H1 (cell line): Measurements from ENCODE around the gene MACROD2. TPM values are rescaled to one million over a fixed set of nuclear protein-coding genes. Genes with fewer than 3 reads are reported as not detected.
"Not testable (repeated sequence)": the region's sequence is repeated elsewhere in the genome, so short reads cannot be mapped to it uniquely, and the experiment has no call there.

Source experiments
- CTCF ChIA-PET: fragments of 300-600 bp; sonication (Branson Sonifier 250); formaldehyde crosslinking; loops from one replicate; lab custom pipeline; 2021; ENCODE audit not compliant: partially characterized antibody; lab: Charles Lee
- POLR2A ChIA-PET: fragments of 300-600 bp; sonication (Branson Sonifier 250); formaldehyde crosslinking; loops from one replicate; lab custom pipeline; 2021; ENCODE audit warnings: inconsistent platforms; ENCODE audit not compliant: partially characterized antibody; lab: Charles Lee
- DNase-seq, 2 experiments: peaks; one replicate each; pipeline versions ENCODE4 v3.0.0 to v3.0.0-alpha.2; 2010 to 2022; ENCODE audit warnings: low spot score in 2 of 2, low read depth in 1 of 2, mixed read lengths in 1 of 2
- FAIRE-seq: peaks from 2 replicates; lab custom pipeline; 2011; peaks lifted over from hg19 to GRCh38; lab: Jason Lieb, UNC
- H2AFZ ChIP-seq: 2 replicates; pipeline ENCODE4 v1.8.1; 2012; ENCODE audit warnings: low read length, inconsistent platforms
- H2AK5ac ChIP-seq: 2 replicates; pipeline ENCODE4 v1.6.1; 2013; ENCODE audit warnings: low read depth, low read length
- H2BK120ac ChIP-seq: replicated peaks from 2 replicates; pipeline ENCODE3; 2013; ENCODE audit warnings: low read depth, low read length, inconsistent platforms
- H2BK12ac ChIP-seq: 2 replicates; pipeline ENCODE4 v1.6.1; 2013; ENCODE audit warnings: low read depth, low read length
- H2BK15ac ChIP-seq: 2 replicates; pipeline ENCODE4 v1.6.1; 2013; ENCODE audit warnings: low read length
- H2BK20ac ChIP-seq: 2 replicates; pipeline ENCODE4 v1.6.1; 2013; ENCODE audit warnings: low read length
- H2BK5ac ChIP-seq: 2 replicates; pipeline ENCODE4 v1.6.1; 2013; ENCODE audit warnings: low read depth, low read length
- H3K14ac ChIP-seq: 2 replicates; pipeline ENCODE4 v1.6.1; 2013; ENCODE audit warnings: inconsistent platforms; ENCODE audit not compliant: insufficient read length
- H3K18ac ChIP-seq: 2 replicates; pipeline ENCODE4 v1.6.1; 2013; ENCODE audit warnings: low read length; ENCODE audit errors: extremely low read depth
- H3K23ac ChIP-seq: 2 replicates; pipeline ENCODE4 v1.6.1; 2013; ENCODE audit warnings: inconsistent platforms; ENCODE audit not compliant: insufficient read length
- H3K23me2 ChIP-seq: 2 replicates; pipeline ENCODE4 v1.6.1; 2013; ENCODE audit warnings: low read depth, low read length
- H3K27ac ChIP-seq: 2 replicates; pipeline ENCODE4 v1.6.1; 2011; ENCODE audit warnings: low read depth, low read length, inconsistent platforms
- H3K27me3 ChIP-seq, 4 experiments: replicated peaks in 1 of 4; 1 replicate in 1 of 4; 2 replicates in 3 of 4; pipeline versions ENCODE4 v1.6.1 to v1.8.1; 2011 to 2013; ENCODE audit warnings: low read length in 3 of 4, mild to moderate bottlenecking in 3 of 4, inconsistent platforms in 2 of 4, mixed read lengths in 2 of 4, moderate library complexity in 1 of 4; ENCODE audit not compliant: control insufficient read depth in 3 of 4, insufficient read depth in 3 of 4; ENCODE audit errors: extremely low read depth in 1 of 4
- H3K36me3 ChIP-seq, 4 experiments: 2 replicates each; pipeline versions ENCODE4 v1.6.1 to v1.8.1; 2011 to 2013; ENCODE audit warnings: mild to moderate bottlenecking in 4 of 4, low read length in 3 of 4, moderate library complexity in 2 of 4, control low read depth in 1 of 4, inconsistent platforms in 1 of 4; ENCODE audit not compliant: insufficient read depth in 4 of 4, control insufficient read depth in 2 of 4
- H3K4ac ChIP-seq: replicated peaks from 2 replicates; pipeline ENCODE3; 2013; ENCODE audit warnings: low read length, low read depth, mixed read lengths, inconsistent platforms; ENCODE audit not compliant: insufficient read length
- H3K4me1 ChIP-seq, 4 experiments: replicated peaks in 1 of 4; 1 replicate in 1 of 4; 2 replicates in 3 of 4; pipeline versions ENCODE4 v1.6.1 to v1.8.1; 2011 to 2013; ENCODE audit warnings: low read length in 3 of 4, inconsistent platforms in 2 of 4, mixed read lengths in 1 of 4; ENCODE audit not compliant: insufficient read depth in 4 of 4, control insufficient read depth in 3 of 4
- H3K4me2 ChIP-seq, 2 experiments: 2 replicates each; pipeline versions ENCODE4 v1.6.1 to v1.8.1; 2011 to 2013; ENCODE audit warnings: low read depth in 2 of 2, low read length in 2 of 2, control low read depth in 1 of 2, inconsistent platforms in 1 of 2, mild to moderate bottlenecking in 1 of 2; ENCODE audit not compliant: insufficient read depth in 1 of 2
- H3K4me3 ChIP-seq, 4 experiments: fragments of 200-600, 300-600 bp in 1 of 4; sonication (generic), shearing (Covaris generic), sonication (Bioruptor Twin) in 1 of 4; 2 replicates each; pipeline versions ENCODE4 v1.5.1 to v1.8.1; 2011 to 2016; ENCODE audit warnings: low read length in 4 of 4, low read depth in 3 of 4, control low read depth in 2 of 4, inconsistent platforms in 2 of 4, mild to moderate bottlenecking in 2 of 4, mixed read lengths in 1 of 4, moderate library complexity in 1 of 4; ENCODE audit not compliant: insufficient read depth in 2 of 4; ENCODE audit errors: extremely low read depth in 1 of 4
- H3K56ac ChIP-seq: replicated peaks from 2 replicates; pipeline ENCODE3; 2013; ENCODE audit warnings: low read depth, mild to moderate bottlenecking, mixed read lengths, low read length, inconsistent platforms; ENCODE audit not compliant: insufficient read length
- H3K79me1 ChIP-seq: 2 replicates; pipeline ENCODE4 v1.6.1; 2013; ENCODE audit warnings: low read depth, low read length, control low read depth
- H3K79me2 ChIP-seq, 2 experiments: 2 replicates each; pipeline versions ENCODE4 v1.6.1 to v1.8.1; 2012 to 2013; ENCODE audit warnings: low read length in 2 of 2, mild to moderate bottlenecking in 2 of 2, inconsistent platforms in 1 of 2; ENCODE audit not compliant: insufficient read depth in 2 of 2, control insufficient read depth in 1 of 2
- H3K9ac ChIP-seq, 4 experiments: replicated peaks in 1 of 4; 1 replicate in 1 of 4; 2 replicates in 3 of 4; pipeline versions ENCODE4 v1.6.1 to v1.8.1; 2011 to 2013; ENCODE audit warnings: low read depth in 3 of 4, low read length in 3 of 4, control low read depth in 2 of 4, mild to moderate bottlenecking in 2 of 4, moderate library complexity in 2 of 4, inconsistent platforms in 1 of 4; ENCODE audit errors: extremely low read depth in 1 of 4
- H3K9me3 ChIP-seq, 2 experiments: 2 replicates each; pipeline versions ENCODE4 v1.6.1 to v1.8.1; 2012 to 2013; ENCODE audit warnings: mild to moderate bottlenecking in 2 of 2, moderate library complexity in 2 of 2, control low read depth in 1 of 2, inconsistent platforms in 1 of 2, low read depth in 1 of 2, low read length in 1 of 2, mixed read lengths in 1 of 2; ENCODE audit not compliant: insufficient read depth in 2 of 2
- H4K20me1 ChIP-seq, 2 experiments: replicated peaks in 1 of 2; 2 replicates each; pipeline versions ENCODE3 to v1.8.1; 2011 to 2013; ENCODE audit warnings: inconsistent platforms in 2 of 2, low read length in 2 of 2, mild to moderate bottlenecking in 1 of 2; ENCODE audit not compliant: insufficient read depth in 2 of 2, control insufficient read depth in 1 of 2
- H4K5ac ChIP-seq: 2 replicates; pipeline ENCODE4 v1.6.1; 2013; ENCODE audit warnings: low read length, low read depth, mixed read lengths, inconsistent platforms; ENCODE audit not compliant: insufficient read length
- H4K8ac ChIP-seq: 2 replicates; pipeline ENCODE4 v1.8.0; 2013; ENCODE audit warnings: mild to moderate bottlenecking, moderate library complexity, low read length, inconsistent platforms; ENCODE audit not compliant: insufficient read depth; ENCODE audit errors: extremely low read depth
- H4K91ac ChIP-seq: replicated peaks from 2 replicates; pipeline ENCODE3; 2013; ENCODE audit warnings: low read length, mixed read lengths, inconsistent platforms; ENCODE audit not compliant: insufficient read length
- RNF2 ChIP-seq: fragments of 200-900, 300-1000 bp; sonication (generic); IDR thresholded peaks from 2 replicates; pipeline ENCODE4 v1.7.1; 2016; ENCODE audit warnings: borderline replicate concordance, low read depth, mild to moderate bottlenecking, antibody characterized with exemption, low read length; ENCODE audit not compliant: poor library complexity, severe bottlenecking; ENCODE audit errors: missing control alignments
- SP2 ChIP-seq: IDR thresholded peaks from 2 replicates; pipeline ENCODE4 v1.6.1; 2012; ENCODE audit warnings: mild to moderate bottlenecking, low read length, inconsistent platforms
- WGBS, 2 experiments: shearing (Covaris generic) in 1 of 2; methylation state at CpG; one replicate each; pipeline versions ENCODE4 v1.1.6 to v1.1.7; 2013 to 2015; ENCODE audit warnings: low lambda C conversion rate in 2 of 2, mixed read lengths in 2 of 2, inconsistent platforms in 1 of 2, low coverage in 1 of 2, missing lambda C conversion rate in 1 of 2; ENCODE audit not compliant: insufficient replicate concordance in 2 of 2, insufficient coverage in 1 of 2, insufficient read length in 1 of 2; ENCODE audit errors: extremely low coverage in 1 of 2, missing lambda C conversion rate in 1 of 2; 5-methylcytosine and 5-hydroxymethylcytosine counted together
- polyA plus RNA-seq, 7 experiments: library from polyadenylated mRNA; depleted of rRNA in 3 of 7; stranded (reverse) in 5 of 7; unstranded in 2 of 7; fragments of >200 nt in 5 of 7; fragments of 200-250 nt in 2 of 7; gene quantifications; 1 replicate in 5 of 7; 2 replicates in 1 of 7; 4 replicates in 1 of 7; pipeline versions ENCODE4 v1.2.1 to v1.2.3, GENCODE V29; 2011 to 2013; ENCODE audit warnings: missing spikeins in 2 of 7, mixed read lengths in 2 of 7
- total RNA-seq: library from RNA; stranded (reverse); fragmentation: NEBNext Ultra II Directional; extraction: Animal tissue kit (Norgen Biotek cat#: 25700); gene quantifications from 2 replicates; pipeline ENCODE4 v1.2.1, GENCODE V29; 2021

MACROD2 gene
- total and polyA plus RNA-seq, 2 of the 8 experiments (the other 6 are each of a cell fraction or from before 2014, with no cell fraction given): 0.70 to 3.9 TPM

DNA sequence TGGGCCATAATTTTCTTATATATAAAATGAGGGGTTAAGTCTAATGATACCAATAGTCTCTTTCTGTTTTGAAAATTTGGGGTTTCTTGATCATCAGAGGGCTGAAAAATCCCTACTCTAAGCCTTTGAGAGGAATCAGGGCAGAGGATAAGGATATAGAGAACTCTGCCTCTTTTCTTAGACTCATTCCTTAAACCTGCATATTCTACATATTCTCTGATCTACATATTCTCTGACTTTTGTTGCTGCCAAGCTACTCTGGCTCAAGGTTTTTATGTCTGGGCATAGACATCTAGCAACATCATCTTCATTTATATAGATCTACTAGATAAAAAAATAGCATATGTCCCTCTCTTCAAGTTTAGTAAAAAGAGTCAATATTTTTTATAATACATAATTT is 270.9 kb downstream of the MACROD2 start:
- no peaks in the 10 kb centered on the region; the same call in 1 of the 2 replicates for H3K23me2 ChIP-seq
- POLR2A ChIA-PET: no interaction called here
- H4K8ac ChIP-seq: no peak overlapping the region
- no peak overlapping the region for H4K91ac ChIP-seq
- H3K56ac ChIP-seq: no peak overlapping the region
- H3K9ac ChIP-seq: no peak overlapping the region
- CTCF ChIA-PET: interaction anchor here (0.7 kb wide), 1 partner anchor 77 kb away, joined by 3 read pairs; no protein-coding TSS in a partner anchor
- DNase-seq: no peak
- no peaks in the 10 kb centered on the region for H3K36me3 ChIP-seq
- H2BK15ac ChIP-seq: no peak overlapping the region
- H4K5ac ChIP-seq: no peak overlapping the region
- no peaks in the 10 kb centered on the region for H3K4me1 ChIP-seq
- H2BK120ac ChIP-seq: no peak overlapping the region
- no peak overlapping the region for H2BK12ac ChIP-seq
- no peak overlapping the region for H3K27ac ChIP-seq
- H3K23ac ChIP-seq: no peak overlapping the region
- no peak overlapping the region for H2AFZ ChIP-seq
- no peak overlapping the region for H2AK5ac ChIP-seq
- H3K18ac ChIP-seq: no peak overlapping the region
- no peak overlapping the region for H3K4me3 ChIP-seq
- H3K79me1 ChIP-seq: no peaks in the 10 kb centered on the region
- H4K20me1 ChIP-seq: no peaks in the 10 kb centered on the region
- H2BK5ac ChIP-seq: no peak overlapping the region
- no peaks in the 10 kb centered on the region for H3K79me2 ChIP-seq
- H3K27me3 ChIP-seq: no peaks in the 10 kb centered on the region
- H2BK20ac ChIP-seq: no peak overlapping the region
- no peak for TF ChIP-seq SP2
- TF ChIP-seq RNF2: no peak
- no peak overlapping the region for H3K4ac ChIP-seq
- no peak overlapping the region for H3K14ac ChIP-seq
- FAIRE-seq: no peak
- peaks cover 8 to 9% of the 10 kb centered on the region in 2 experiments; a peak in 3 of 4 replicates for H3K9me3 ChIP-seq
- no peak overlapping the region for H3K4me2 ChIP-seq

DNA sequence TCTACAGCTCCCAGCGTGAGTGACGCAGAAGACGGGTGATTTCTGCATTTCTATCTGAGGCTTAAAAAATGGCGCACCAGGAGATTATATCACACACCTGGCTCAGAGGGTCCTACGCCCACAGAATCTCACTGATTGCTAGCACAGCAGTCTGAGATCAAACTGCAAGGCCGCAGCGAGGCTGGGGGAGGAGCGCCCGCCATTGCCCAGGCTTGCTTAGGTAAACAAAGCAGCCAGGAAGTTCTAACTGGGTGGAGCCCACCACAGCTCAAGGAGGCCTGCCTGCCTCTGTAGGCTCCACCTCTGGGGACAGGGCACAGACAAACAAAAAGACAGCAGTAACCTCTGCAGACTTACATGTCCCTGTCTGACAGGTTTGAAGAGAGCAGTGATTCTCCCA is 275.4 kb downstream of the MACROD2 start:
- H3K56ac ChIP-seq, H2BK15ac ChIP-seq, H2BK20ac ChIP-seq, H3K9me3 ChIP-seq, H3K79me2 ChIP-seq, H3K4ac ChIP-seq, H3K9ac ChIP-seq, H3K4me1 ChIP-seq, H4K91ac ChIP-seq, H2BK12ac ChIP-seq, POLR2A ChIA-PET, H2BK5ac ChIP-seq, H4K20me1 ChIP-seq, H3K23me2 ChIP-seq, H3K4me2 ChIP-seq, H2AFZ ChIP-seq, H3K79me1 ChIP-seq, H3K27me3 ChIP-seq, H3K36me3 ChIP-seq, FAIRE-seq, H4K5ac ChIP-seq, H2BK120ac ChIP-seq, H3K27ac ChIP-seq, H3K18ac ChIP-seq, DNase-seq, H2AK5ac ChIP-seq, H3K14ac ChIP-seq, H4K8ac ChIP-seq, H3K23ac ChIP-seq, H3K4me3 ChIP-seq: not testable (repeated sequence)
- CTCF ChIA-PET: interaction anchor here (0.6 kb wide), 1 partner anchor 949 kb away, joined by 4 read pairs; no protein-coding TSS in a partner anchor
- 95% methylated on average over 9 of the region's 9 CpGs; no CpG with 5 or more reads in 1 of the 2 experiments for WGBS, 2 experiments
